ENCODE measurements around the gene LCN15. TPM values are rescaled to one million over a fixed set of nuclear protein-coding genes. Genes with fewer than 3 reads are reported as not detected.

LCN15 gene
- total RNA-seq, 4 donors from 2014 or later: not detected

DNA sequence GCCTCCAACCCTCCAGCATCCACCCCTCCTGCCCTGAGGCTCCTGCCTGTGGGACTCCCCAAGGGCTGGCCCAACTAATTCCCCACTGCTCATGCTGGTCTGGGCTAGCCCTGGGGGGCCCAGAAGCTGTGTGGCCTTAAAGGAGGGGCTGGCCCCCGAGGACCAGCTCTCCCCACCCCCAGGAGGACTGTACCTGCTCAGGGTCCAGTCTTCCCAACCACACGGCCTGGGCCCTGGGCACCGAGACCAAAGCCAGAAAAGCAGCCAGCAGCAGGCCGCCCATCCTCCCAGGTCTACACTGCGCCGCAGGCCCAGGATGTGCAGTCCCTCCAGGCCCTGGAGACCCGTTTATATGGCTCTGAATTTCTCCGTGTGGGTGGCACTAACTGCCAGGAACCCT, 16.1 kb downstream of the LCN15 start, which contains the start of gene LCN6:
Gene LCN6 (minus strand): TSS at position 325 of the 400 bp plus-strand sequence. CDS start 42 bp downstream, at position 283.
- DNase-seq (ENCODE audit: low spot score in 2 of 2): no peak
- Histone ChIP-seq H3K4me3 (no peak within 1 kb of the TSS), H3K27me3 (peaks cover 0 to 13% of the 10 kb centered on the region in 2 donors), H3K36me3 (no peaks in the 10 kb centered on the region), H3K9me3 (peaks cover 0 to 22% (median 4%) of the 10 kb centered on the region in 4 donors), H3K27ac (peak within 1 kb of the TSS in 1 of 4 donors; percentile 60), H3K4me1 (peaks cover 0 to 23% (median 4%) of the 10 kb centered on the region in 4 donors)
- TF ChIP-seq POLR2A (IDR thresholded peaks at IDR 0.05) (no peak), EP300 (IDR thresholded peaks at IDR 0.05) (no peak)
- TF ChIP-seq, protein P1, sequence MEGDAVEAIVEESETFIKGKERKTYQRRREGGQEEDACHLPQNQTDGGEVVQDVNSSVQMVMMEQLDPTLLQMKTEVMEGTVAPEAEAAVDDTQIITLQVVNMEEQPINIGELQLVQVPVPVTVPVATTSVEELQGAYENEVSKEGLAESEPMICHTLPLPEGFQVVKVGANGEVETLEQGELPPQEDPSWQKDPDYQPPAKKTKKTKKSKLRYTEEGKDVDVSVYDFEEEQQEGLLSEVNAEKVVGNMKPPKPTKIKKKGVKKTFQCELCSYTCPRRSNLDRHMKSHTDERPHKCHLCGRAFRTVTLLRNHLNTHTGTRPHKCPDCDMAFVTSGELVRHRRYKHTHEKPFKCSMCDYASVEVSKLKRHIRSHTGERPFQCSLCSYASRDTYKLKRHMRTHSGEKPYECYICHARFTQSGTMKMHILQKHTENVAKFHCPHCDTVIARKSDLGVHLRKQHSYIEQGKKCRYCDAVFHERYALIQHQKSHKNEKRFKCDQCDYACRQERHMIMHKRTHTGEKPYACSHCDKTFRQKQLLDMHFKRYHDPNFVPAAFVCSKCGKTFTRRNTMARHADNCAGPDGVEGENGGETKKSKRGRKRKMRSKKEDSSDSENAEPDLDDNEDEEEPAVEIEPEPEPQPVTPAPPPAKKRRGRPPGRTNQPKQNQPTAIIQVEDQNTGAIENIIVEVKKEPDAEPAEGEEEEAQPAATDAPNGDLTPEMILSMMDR (IDR thresholded peaks at IDR 0.05): no peak
- 63 to 74% methylated on average over 6 to 7 of the region's 8 CpGs for WGBS, 2 donors

DNA sequence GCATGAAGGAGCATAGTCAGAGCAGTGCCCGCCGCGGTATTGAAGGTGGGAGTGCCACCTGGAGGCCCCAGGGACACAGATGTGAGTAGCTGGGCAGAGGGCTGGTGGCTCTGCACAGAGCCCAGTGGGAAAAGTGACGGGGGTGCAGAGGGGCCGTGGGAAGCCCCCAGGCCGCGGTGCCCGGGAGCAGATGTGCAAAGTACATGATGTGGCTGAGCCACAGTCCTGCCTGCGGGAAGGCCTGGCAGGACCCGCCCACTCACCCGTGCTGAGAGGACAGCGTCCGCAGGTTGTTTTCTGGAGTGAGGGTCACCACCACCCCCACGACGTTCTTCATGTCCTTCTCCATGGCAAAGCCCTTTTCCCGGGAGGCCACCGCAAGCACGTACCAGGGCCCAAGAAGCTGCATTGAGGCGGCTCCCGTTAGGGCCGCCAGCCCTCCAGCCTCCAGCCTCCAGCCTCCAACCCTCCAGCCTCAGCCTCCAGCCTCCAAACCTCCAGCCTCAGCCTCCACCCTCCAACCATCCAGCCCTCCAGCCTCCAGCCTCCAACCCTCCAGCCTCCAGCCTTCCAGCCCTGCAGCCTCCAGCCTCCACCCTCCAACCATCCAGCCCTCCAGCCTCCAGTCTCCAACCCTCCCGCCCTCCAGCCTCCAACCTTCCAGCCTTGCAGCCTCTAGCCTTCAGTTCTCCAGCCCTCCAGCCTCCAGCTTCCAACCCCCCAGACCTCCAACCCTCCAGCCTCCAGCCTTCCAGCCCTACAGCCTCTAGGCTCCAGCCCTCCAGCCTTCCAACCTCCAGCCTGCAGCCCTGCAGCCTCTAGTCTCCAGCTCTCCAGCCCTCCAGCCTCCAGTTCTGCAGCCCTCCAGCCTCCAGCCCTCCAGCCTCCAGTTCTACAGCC, 16.9 kb downstream of the LCN15 start:
- H3K27me3 ChIP-seq: peaks cover 0 to 21% of the 10 kb centered on the region in 2 donors
- TF ChIP-seq POLR2A (IDR thresholded peaks at IDR 0.05): no peak
- TF ChIP-seq, protein P1 (IDR thresholded peaks at IDR 0.05): no peak
- TF ChIP-seq EP300 (IDR thresholded peaks at IDR 0.05): no peak
- 84 to 87% methylated on average over 21 to 22 of the region's 22 CpGs for WGBS, 2 donors
- no peak overlapping the region for H3K27ac ChIP-seq
- DNase-seq (ENCODE audit: low spot score in 2 of 2): no peak
- H3K36me3 ChIP-seq: no peaks in the 10 kb centered on the region
- peaks cover 0 to 14% (median 4%) of the 10 kb centered on the region in 4 donors for H3K9me3 ChIP-seq
- peaks cover 0 to 31% (median 4%) of the 10 kb centered on the region in 4 donors for H3K4me1 ChIP-seq
- no peak overlapping the region for H3K4me3 ChIP-seq

DNA sequence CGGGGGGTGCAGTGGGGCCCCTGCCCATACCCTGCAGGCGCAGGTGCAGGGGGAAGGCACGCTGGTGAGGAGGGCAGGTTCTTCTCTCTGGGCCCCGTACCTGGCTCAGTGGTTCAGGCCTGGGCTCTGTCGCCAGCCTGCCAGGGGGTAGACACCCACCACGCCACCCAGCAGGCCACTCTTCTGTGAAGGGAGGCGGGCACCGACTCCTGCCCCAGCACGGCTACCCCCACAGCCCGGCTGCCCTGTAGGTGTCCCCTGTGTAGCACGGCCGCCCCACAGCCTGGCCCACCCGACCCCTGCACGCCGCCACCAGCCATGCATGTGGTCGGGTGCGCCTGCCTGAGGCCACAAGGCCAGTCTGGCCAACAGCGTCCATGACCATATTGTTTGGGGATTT, 17.7 kb downstream of the LCN15 start:
- TF ChIP-seq, protein P1 (IDR thresholded peaks at IDR 0.05): no peak
- no peak for TF ChIP-seq EP300 (IDR thresholded peaks at IDR 0.05)
- TF ChIP-seq POLR2A (IDR thresholded peaks at IDR 0.05): no peak
- Histone ChIP-seq H3K27ac (no peak overlapping the region), H3K27me3 (peaks cover 0 to 29% of the 10 kb centered on the region in 2 donors), H3K36me3 (no peaks in the 10 kb centered on the region), H3K4me1 (peaks cover 0 to 39% (median 8%) of the 10 kb centered on the region in 4 donors), H3K9me3 (peaks cover 0 to 6% (median under 1%) of the 10 kb centered on the region in 4 donors), H3K4me3 (no peak overlapping the region)
- DNase-seq (ENCODE audit: low spot score in 2 of 2): no peak
- 74 to 85% methylated on average over 7 to 14 of the region's 18 CpGs for WGBS, 2 donors

DNA sequence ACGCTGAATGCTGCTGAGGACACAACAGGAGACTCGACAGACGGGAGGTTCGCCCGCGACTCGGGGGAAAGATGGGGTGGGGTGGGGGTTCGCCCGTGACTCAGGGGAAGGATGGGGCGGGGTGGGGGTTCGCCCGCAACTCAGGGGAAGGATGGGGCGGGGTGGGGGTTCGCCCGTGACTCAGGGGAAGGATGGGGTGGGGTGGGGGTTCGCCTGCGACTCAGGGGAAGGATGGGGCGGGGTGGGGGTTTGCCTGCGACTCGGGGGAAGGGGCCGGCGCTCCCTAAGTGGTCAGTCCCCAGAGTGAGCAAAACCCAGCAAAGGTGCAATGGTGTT, 18.2 kb downstream of the LCN15 start:
- Histone ChIP-seq H3K27me3 (peaks cover 0 to 34% of the 10 kb centered on the region in 2 donors), H3K4me1 (peaks cover 0 to 44% (median 13%) of the 10 kb centered on the region in 4 donors), H3K9me3 (peaks cover 0 to 1% (median 0%) of the 10 kb centered on the region in 4 donors), H3K36me3 (no peaks in the 10 kb centered on the region), H3K27ac (no peak overlapping the region), H3K4me3 (peak overlapping the region in 1 of 4 donors; percentile 35)
- 81 to 82% methylated on average over 13 to 22 of the region's 22 CpGs for WGBS, 2 donors
- no peak for DNase-seq (ENCODE audit: low spot score in 2 of 2)
- TF ChIP-seq, protein P1 (IDR thresholded peaks at IDR 0.05): no peak
- no peak for TF ChIP-seq POLR2A (IDR thresholded peaks at IDR 0.05)
- TF ChIP-seq EP300 (IDR thresholded peaks at IDR 0.05): no peak

Data from tibial nerve (tissue), 4 donors.